Gastroesophageal sphincter (tissue), 4 donors: ENCODE results near the gene TEX2. TPM values are rescaled to one million over a fixed set of nuclear protein-coding genes. Genes with fewer than 3 reads are reported as not detected.
"Not testable (repeated sequence)": the region's sequence is repeated elsewhere in the genome, so short reads cannot be mapped to it uniquely, and the experiment has no call there.

Experiments
- ATAC-seq: fragments of 150-250 bp; one replicate; pipeline ENCODE4 v1.9.1; 2016; ENCODE audit warnings: mild to moderate bottlenecking, moderate library complexity
- H3K27ac ChIP-seq, 4 donors: fragments of 200-600 bp; sonication (generic) in 3 of 4; 1 replicate in 3 of 4; 2 replicates in 1 of 4; pipeline ENCODE4 v1.5.1; 2016 to 2019
- H3K27me3 ChIP-seq: fragments of 200-600 bp; sonication (generic); one replicate; pipeline ENCODE4 v1.5.1; 2019
- H3K36me3 ChIP-seq, 2 donors: fragments of 200-600 bp; sonication (generic); one replicate each; pipeline ENCODE4 v1.5.1; 2019; ENCODE audit warnings: control low read depth in 1 of 2
- H3K4me1 ChIP-seq, 3 donors: fragments of 200-600 bp; sonication (generic); 1 replicate in 2 of 3; 2 replicates in 1 of 3; pipeline ENCODE4 v1.5.1; 2016 to 2019; ENCODE audit warnings: control low read depth in 2 of 3
- H3K4me3 ChIP-seq, 2 donors: fragments of 200-600 bp; sonication (generic); one replicate each; pipeline ENCODE4 v1.5.1; 2019; ENCODE audit warnings: mild to moderate bottlenecking in 1 of 2, moderate library complexity in 1 of 2
- H3K9me3 ChIP-seq, 3 donors: fragments of 200-600 bp; sonication (generic); one replicate each; pipeline ENCODE4 v1.5.1; 2017 to 2019; ENCODE audit warnings: control low read depth in 2 of 3
- EP300 ChIP-seq: sonication (generic); formaldehyde crosslinking; IDR thresholded peaks from one replicate; pipeline ENCODE4 v1.6.1; 2017; ENCODE audit warnings: antibody characterized with exemption, mild to moderate bottlenecking
- POLR2A ChIP-seq, 2 donors: fragments of 450-650 bp; IDR thresholded peaks; one replicate each; pipeline ENCODE4 v1.6.1; 2017; ENCODE audit warnings: antibody characterized with exemption in 2 of 2, mild to moderate bottlenecking in 2 of 2, moderate library complexity in 1 of 2
- POLR2AphosphoS5 ChIP-seq: sonication (generic); formaldehyde crosslinking; IDR thresholded peaks from one replicate; pipeline ENCODE4 v1.6.1; 2017; ENCODE audit warnings: antibody characterized with exemption
- WGBS, 2 donors: methylation state at CpG; one replicate each; pipeline ENCODE4 v1.1.5; 2018; ENCODE audit warnings: low coverage in 1 of 2; 5-methylcytosine and 5-hydroxymethylcytosine counted together
- total RNA-seq, 4 donors: library from RNA; depleted of rRNA; stranded (reverse); fragments of >200 nt; gene quantifications; one replicate each; pipeline ENCODE4 v1.1.0, GENCODE V29; 2016
- TF ChIP-seq, protein P1 (sequence below), 4 experiments: fragments of 200-600 bp in 2 of 4; fragments of 450-650 bp in 2 of 4; sonication (generic) in 1 of 4; IDR thresholded peaks; one replicate each; pipeline ENCODE4 v1.5.1; 2017 to 2019; ENCODE audit warnings: antibody characterized with exemption in 4 of 4, mild to moderate bottlenecking in 2 of 4, moderate library complexity in 2 of 4

Gene TEX2
- total RNA-seq, 4 donors from 2014 or later = 37.8 to 60.9 (median 47.0) TPM

DNA sequence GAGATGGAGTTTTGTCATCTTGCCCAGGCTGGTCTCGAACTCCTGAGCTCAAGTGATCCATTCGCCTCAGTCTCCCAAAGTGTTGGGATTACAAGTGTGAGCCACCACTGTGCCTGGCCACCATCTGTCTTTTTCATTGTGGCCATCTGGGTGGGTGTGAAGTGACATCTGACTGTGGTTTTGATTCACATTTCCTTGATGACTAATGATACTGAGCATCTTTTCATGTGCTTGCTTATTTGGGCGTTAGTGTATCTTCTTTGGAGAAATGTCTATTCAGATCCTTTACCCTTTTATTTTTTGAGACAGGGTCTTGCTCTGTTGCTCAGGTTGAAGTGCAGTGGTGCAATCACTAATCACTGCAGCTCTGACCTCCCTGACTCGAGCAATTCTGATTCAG is 79.2 kb downstream of the TEX2 start:
- TF ChIP-seq, protein P1, sequence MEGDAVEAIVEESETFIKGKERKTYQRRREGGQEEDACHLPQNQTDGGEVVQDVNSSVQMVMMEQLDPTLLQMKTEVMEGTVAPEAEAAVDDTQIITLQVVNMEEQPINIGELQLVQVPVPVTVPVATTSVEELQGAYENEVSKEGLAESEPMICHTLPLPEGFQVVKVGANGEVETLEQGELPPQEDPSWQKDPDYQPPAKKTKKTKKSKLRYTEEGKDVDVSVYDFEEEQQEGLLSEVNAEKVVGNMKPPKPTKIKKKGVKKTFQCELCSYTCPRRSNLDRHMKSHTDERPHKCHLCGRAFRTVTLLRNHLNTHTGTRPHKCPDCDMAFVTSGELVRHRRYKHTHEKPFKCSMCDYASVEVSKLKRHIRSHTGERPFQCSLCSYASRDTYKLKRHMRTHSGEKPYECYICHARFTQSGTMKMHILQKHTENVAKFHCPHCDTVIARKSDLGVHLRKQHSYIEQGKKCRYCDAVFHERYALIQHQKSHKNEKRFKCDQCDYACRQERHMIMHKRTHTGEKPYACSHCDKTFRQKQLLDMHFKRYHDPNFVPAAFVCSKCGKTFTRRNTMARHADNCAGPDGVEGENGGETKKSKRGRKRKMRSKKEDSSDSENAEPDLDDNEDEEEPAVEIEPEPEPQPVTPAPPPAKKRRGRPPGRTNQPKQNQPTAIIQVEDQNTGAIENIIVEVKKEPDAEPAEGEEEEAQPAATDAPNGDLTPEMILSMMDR (IDR thresholded peaks at IDR 0.05) = no peak
- TF ChIP-seq POLR2A (IDR thresholded peaks at IDR 0.05) = no peak
- TF ChIP-seq EP300 = no peak
- TF ChIP-seq POLR2AphosphoS5 = no peak
- Histone ChIP-seq H3K27me3 (no peaks in the 10 kb centered on the region), H3K27ac (no peak overlapping the region), H3K4me1 (peaks cover 0 to 12% (median 0%) of the 10 kb centered on the region in 3 donors), H3K36me3 (peaks cover 0 to 17% of the 10 kb centered on the region in 2 donors), H3K9me3 (no peaks in the 10 kb centered on the region), H3K4me3 (no peak overlapping the region)
- ATAC-seq = no peak
- WGBS, 2 donors = 92 to 93% methylated on average over 2 to 4 of the region's 4 CpGs

DNA sequence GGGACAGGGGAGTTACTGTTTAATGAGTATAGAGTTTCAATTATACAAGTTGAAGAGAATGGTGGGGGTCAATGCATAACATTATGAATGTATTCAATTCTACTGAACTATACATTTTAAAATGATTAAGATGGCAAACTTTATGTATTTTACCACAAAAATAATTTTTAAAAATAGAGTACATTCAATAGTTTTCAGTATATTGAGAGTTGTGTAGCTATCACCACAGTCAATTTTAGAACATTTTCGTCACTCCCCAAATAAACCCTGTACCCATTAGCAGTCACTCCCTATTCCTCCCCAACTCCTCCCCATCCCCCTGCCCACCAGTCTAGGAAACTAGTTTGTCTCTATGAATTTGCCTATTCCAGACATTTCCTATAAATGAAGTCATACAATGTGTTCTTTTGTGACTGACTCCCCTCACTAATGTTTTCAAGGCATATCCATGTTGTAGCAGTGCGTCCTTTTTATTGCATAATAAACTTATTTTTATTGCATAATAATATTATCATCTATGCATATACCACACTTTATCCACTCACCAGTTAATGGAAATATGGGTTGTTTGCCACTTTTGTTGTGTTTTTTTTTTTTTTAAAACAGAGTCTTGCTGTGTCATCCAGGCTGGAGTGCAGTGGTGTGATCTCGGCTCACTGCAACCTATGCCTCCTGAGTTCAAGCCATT is 80.6 kb downstream of the TEX2 start:
- Histone ChIP-seq H3K27ac (no peak overlapping the region), H3K4me1 (peaks cover 0 to 25% (median 0%) of the 10 kb centered on the region in 3 donors), H3K27me3 (no peaks in the 10 kb centered on the region), H3K9me3 (no peaks in the 10 kb centered on the region), H3K36me3 (peaks cover 0 to 8% of the 10 kb centered on the region in 2 donors), H3K4me3 (no peak overlapping the region)
- TF ChIP-seq, protein P1 (IDR thresholded peaks at IDR 0.05) = no peak
- TF ChIP-seq EP300 (no peak), POLR2A (IDR thresholded peaks at IDR 0.05) (no peak), POLR2AphosphoS5 (no peak)
- no peak for ATAC-seq
- 70 to 88% methylated on average over 2 to 3 of the region's 3 CpGs for WGBS, 2 donors

DNA sequence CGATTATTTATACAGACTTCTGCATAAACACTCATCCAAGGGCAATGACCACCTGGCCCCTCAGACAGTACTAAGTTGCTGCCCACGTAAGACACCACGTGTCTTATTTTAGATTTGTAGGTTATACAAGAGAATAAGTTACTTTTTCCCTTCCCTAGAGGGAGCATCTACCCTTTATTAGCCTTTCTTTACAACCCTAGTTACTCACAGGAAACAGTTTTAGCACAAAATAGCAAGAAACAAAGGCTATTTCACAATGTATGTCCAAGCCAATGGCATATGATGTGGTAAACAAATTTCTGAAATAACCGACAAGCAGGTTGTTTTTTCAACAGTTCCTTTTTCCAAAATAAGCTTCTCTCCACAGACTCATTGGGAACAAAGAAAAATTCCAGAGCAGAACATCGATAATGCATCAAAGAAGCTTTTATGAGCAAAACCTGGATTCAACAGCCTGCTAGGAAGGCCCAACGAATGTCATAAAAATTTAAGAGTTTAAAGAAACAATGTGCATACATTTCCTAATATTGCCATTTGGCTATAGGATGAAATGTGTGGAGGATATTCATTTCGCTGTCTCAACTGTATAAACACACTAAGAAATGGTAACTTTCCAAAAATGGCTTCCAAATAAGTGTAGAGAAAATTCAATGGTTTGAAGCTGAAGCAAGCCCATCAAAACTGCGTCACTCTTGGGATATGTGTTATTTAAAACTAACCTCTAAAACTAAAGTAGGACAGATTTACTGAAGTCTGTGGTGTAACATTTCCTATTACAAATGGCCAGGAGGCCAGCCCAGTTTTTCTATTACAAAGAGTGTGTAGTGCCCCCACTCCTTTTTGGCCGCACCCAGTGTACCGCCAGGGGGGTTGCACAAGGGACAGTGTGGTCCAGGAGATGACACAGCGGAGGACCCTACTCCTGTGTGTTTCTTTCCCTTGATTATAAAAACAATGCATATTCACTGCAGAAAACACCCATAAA is 82.7 kb downstream of the TEX2 start:
- no peaks in the 10 kb centered on the region for H3K9me3 ChIP-seq
- ATAC-seq = peak; percentile 80
- peak overlapping the region in 3 of 4 donors; percentile 9 to 25 (median 12) for H3K27ac ChIP-seq
- TF ChIP-seq, protein P1 (IDR thresholded peaks at IDR 0.05) = no peak
- TF ChIP-seq POLR2A (IDR thresholded peaks at IDR 0.05) = no peak
- peak; percentile 6 for TF ChIP-seq POLR2AphosphoS5
- TF ChIP-seq EP300 = no peak
- no peak overlapping the region for H3K4me3 ChIP-seq
- peaks cover 0 to 46% (median 3%) of the 10 kb centered on the region in 3 donors for H3K4me1 ChIP-seq
- H3K27me3 ChIP-seq = no peaks in the 10 kb centered on the region
- 53 to 55% methylated on average over 11 of the region's 11 CpGs for WGBS, 2 donors
- peaks cover 0 to 6% of the 10 kb centered on the region in 2 donors for H3K36me3 ChIP-seq

GRCh38 chr17:64179024-64179423 is 84.0 kb downstream of the TEX2 start:
- not testable (repeated sequence) for H3K36me3 ChIP-seq, H3K4me3 ChIP-seq, H3K27ac ChIP-seq, H3K9me3 ChIP-seq, ATAC-seq, H3K27me3 ChIP-seq
- peaks cover 0 to 49% (median 3%) of the 10 kb centered on the region in 3 donors for H3K4me1 ChIP-seq
- WGBS, 2 donors = 67 to 100% methylated on average over 2 to 3 of the region's 4 CpGs

DNA sequence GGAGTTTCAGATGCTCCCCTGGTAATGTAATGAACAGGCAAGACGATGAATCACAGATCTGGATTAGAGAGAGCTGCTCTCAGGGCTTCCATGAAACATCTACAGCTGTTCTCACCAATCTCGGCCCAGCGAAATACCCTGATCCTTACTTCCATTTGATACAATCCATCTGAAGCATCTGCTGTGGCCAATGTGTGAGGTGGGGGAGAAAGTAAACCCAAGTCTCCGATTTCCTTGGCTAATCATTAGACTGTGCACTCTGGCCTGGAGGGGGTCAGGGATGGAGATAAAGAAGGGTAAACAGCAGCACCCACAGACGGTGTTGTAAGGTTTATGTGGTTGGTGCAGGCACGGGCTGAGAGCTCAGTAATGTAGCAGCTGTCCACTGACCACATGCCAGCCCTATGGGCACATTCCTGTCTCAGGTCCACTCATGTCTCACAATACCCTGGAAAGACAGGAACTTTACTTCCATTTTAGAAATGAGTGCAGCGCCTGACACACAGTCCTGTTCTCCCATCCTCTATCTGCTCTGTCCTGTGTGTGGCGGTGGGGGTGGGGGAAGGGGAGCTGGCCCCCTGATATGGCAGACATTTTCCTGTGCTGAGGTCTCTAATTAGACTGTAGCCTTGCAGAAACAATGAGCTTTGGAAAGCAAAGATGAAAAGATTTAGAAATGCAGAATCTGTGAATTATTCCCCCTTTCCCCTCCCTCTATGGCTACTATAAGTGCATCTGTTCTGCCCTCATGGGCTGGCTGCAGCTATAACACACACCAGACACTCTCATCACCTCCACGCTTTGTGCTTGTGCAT is 84.8 kb downstream of the TEX2 start:
- WGBS, 2 donors = 60 to 67% methylated on average over 2 to 9 of the region's 9 CpGs
- Histone ChIP-seq H3K27ac (peak overlapping the region in 1 of 4 donors; percentile 63), H3K4me1 (peaks cover 0 to 49% (median 3%) of the 10 kb centered on the region in 3 donors), H3K9me3 (no peaks in the 10 kb centered on the region), H3K4me3 (no peak overlapping the region), H3K27me3 (no peaks in the 10 kb centered on the region), H3K36me3 (peaks cover 0 to 15% of the 10 kb centered on the region in 2 donors)
- TF ChIP-seq POLR2A (IDR thresholded peaks at IDR 0.05) (no peak), EP300 (no peak), POLR2AphosphoS5 (no peak)
- TF ChIP-seq, protein P1 (IDR thresholded peaks at IDR 0.05) = no peak
- ATAC-seq = no peak
